GM21367 (cell line): ENCODE results near the gene SIPA1L3.

ENCODE experiments used
- ATAC-seq: cut with Tn5 transposase; IDR thresholded peaks from one replicate; pipeline ENCODE4 v1.9.1; 2021; ENCODE audit not compliant: unreplicated experiment

Gene SIPA1L3

GRCh38 chr19:38206006-38206745, 299.2 kb downstream of the SIPA1L3 start:
- no peak for ATAC-seq

- ATAC-seq = no peak
Measured at GRCh38 chr19:38206928-38207327, 299.9 kb downstream of the SIPA1L3 start.

GRCh38 chr19:38207543-38207942, 300.5 kb downstream of the SIPA1L3 start:
- no peak for ATAC-seq

GRCh38 chr19:38208571-38208970, 301.6 kb downstream of the SIPA1L3 start:
- ATAC-seq = no peak

- no peak for ATAC-seq
Measured at GRCh38 chr19:38209152-38209551, 302.1 kb downstream of the SIPA1L3 start.

- no peak for ATAC-seq
Measured at GRCh38 chr19:38209671-38210457, 302.9 kb downstream of the SIPA1L3 start.

- no peak for ATAC-seq
Measured at GRCh38 chr19:38210458-38210987, 303.5 kb downstream of the SIPA1L3 start.

GRCh38 chr19:38211151-38211591, 304.2 kb downstream of the SIPA1L3 start:
- ATAC-seq = no peak

- no peak for ATAC-seq
Measured at GRCh38 chr19:38211766-38212165, 304.8 kb downstream of the SIPA1L3 start.

GRCh38 chr19:38213469-38213868, 306.5 kb downstream of the SIPA1L3 start:
- ATAC-seq = no peak

GRCh38 chr19:38213911-38214625, 307.1 kb downstream of the SIPA1L3 start:
- ATAC-seq = no peak

- ATAC-seq = no peak
Measured at GRCh38 chr19:38216785-38217641, 310.0 kb downstream of the SIPA1L3 start.

GRCh38 chr19:38218204-38218603, 311.2 kb downstream of the SIPA1L3 start:
- no peak for ATAC-seq

GRCh38 chr19:38219221-38219620, 312.2 kb downstream of the SIPA1L3 start:
- no peak for ATAC-seq

GRCh38 chr19:38221421-38221820, 314.4 kb downstream of the SIPA1L3 start:
- ATAC-seq = no peak

GRCh38 chr19:38221919-38222830, 315.2 kb downstream of the SIPA1L3 start:
- no peak for ATAC-seq

- no peak for ATAC-seq
Measured at GRCh38 chr19:38223119-38223523, 316.1 kb downstream of the SIPA1L3 start.

GRCh38 chr19:38223617-38224013, 316.6 kb downstream of the SIPA1L3 start:
- ATAC-seq = no peak
